A549 (cell line): ENCODE data around the gene LRRC8E. TPM values are rescaled to one million over a fixed set of nuclear protein-coding genes. Genes with fewer than 3 reads are reported as not detected.

Source experiments
- ATAC-seq, 2 experiments: fragments of 200-7000 bp in 1 of 2; fragments of >200 bp in 1 of 2; cut with Nextera tagmentation in 1 of 2; cut with Tn5 transposase in 1 of 2; 3 replicates each; pipeline versions ENCODE4 v1.8.0 to v1.9.1; 2018 to 2020; ENCODE audit warnings: mild to moderate bottlenecking in 1 of 2, moderate library complexity in 1 of 2
- CTCF ChIA-PET: fragments of 300-600 bp; sonication (Branson Sonifier 250); formaldehyde crosslinking; extraction: SDS; loops from one replicate; lab custom pipeline; 2021; ENCODE audit warnings: antibody characterized with exemption, inconsistent platforms; lab: Yijun Ruan, JAX
- POLR2A ChIA-PET: fragments of 350-600 bp; formaldehyde crosslinking; extraction: SDS; loops from one replicate; lab custom pipeline; 2021; ENCODE audit warnings: antibody characterized with exemption, inconsistent platforms; lab: Yijun Ruan, JAX
- DNase-seq, 2 experiments: peaks; one replicate each; pipeline versions ENCODE4 v3.0.0 to v3.0.0-alpha.2; 2011 to 2016; ENCODE audit warnings: low read depth in 1 of 2, low spot score in 1 of 2
- FAIRE-seq: peaks from 2 replicates; lab custom pipeline; 2011; peaks lifted over from hg19 to GRCh38; lab: Jason Lieb, UNC
- H3K27ac ChIP-seq, 2 experiments: fragments of >200 bp; sonication (Bioruptor Twin); formaldehyde crosslinking; 3 replicates each; pipeline ENCODE4 v1.5.1; 2016 to 2017
- H3K4me1 ChIP-seq: fragments of >200 bp; sonication (Bioruptor Twin); formaldehyde crosslinking; 3 replicates; pipeline ENCODE4 v1.6.1; 2016
- H3K4me2 ChIP-seq: fragments of >200 bp; sonication (Bioruptor Twin); formaldehyde crosslinking; 3 replicates; pipeline ENCODE4 v1.6.1; 2016
- H3K4me3 ChIP-seq: fragments of >200 bp; sonication (Bioruptor Twin); formaldehyde crosslinking; 3 replicates; pipeline ENCODE4 v1.5.1; 2016
- H3K9me3 ChIP-seq: fragments of >200 bp; sonication (Bioruptor Twin); formaldehyde crosslinking; 3 replicates; pipeline ENCODE4 v1.6.1; 2016
- BCL3 ChIP-seq: fragments of >200 bp; sonication (Bioruptor Twin); formaldehyde crosslinking; IDR thresholded peaks from 3 replicates; pipeline ENCODE4 v1.6.1; 2016
- CBX2 ChIP-seq: fragments of 200-600 bp; sonication (generic); IDR thresholded peaks from 2 replicates; pipeline ENCODE4 v1.6.1; 2016; ENCODE audit warnings: low read depth, mild to moderate bottlenecking, borderline replicate concordance
- CBX8 ChIP-seq: fragments of 200-600 bp; sonication (generic); IDR thresholded peaks from 2 replicates; pipeline ENCODE4 v1.6.1; 2016
- EHF ChIP-seq: fragments of 250-450 bp; sonication (Bioruptor Pico); IDR thresholded peaks from 2 replicates; pipeline ENCODE4 v1.5.0; 2020; ENCODE audit warnings: mild to moderate bottlenecking
- ESRRA ChIP-seq: fragments of 150-350 bp; IDR thresholded peaks from 2 replicates; pipeline ENCODE4 v1.6.1; 2014; ENCODE audit warnings: mild to moderate bottlenecking, low read length, borderline replicate concordance
- HOXA7 ChIP-seq: fragments of 250-450 bp; sonication (Bioruptor Pico); IDR thresholded peaks from 2 replicates; pipeline ENCODE4 v1.5.0; 2020; ENCODE audit warnings: mild to moderate bottlenecking, moderate library complexity
- HOXB5 ChIP-seq: fragments of 250-450 bp; sonication (Bioruptor Pico); IDR thresholded peaks from 2 replicates; pipeline ENCODE4 v1.5.0; 2020; ENCODE audit warnings: mild to moderate bottlenecking, moderate library complexity
- JUN ChIP-seq, 2 experiments: fragments of >200 bp; sonication (Bioruptor Twin); formaldehyde crosslinking; IDR thresholded peaks; 2 replicates in 1 of 2; 3 replicates in 1 of 2; pipeline ENCODE4 v1.6.1; 2016 to 2017
- KDM5A ChIP-seq: fragments of 200-600 bp; sonication (generic); IDR thresholded peaks from 2 replicates; pipeline ENCODE4 v1.6.1; 2016; ENCODE audit warnings: antibody characterized with exemption, mild to moderate bottlenecking
- NPAS2 ChIP-seq: fragments of 250-450 bp; sonication (Bioruptor Pico); IDR thresholded peaks from 2 replicates; pipeline ENCODE4 v1.8.0; 2022; ENCODE audit warnings: mild to moderate bottlenecking, moderate library complexity, borderline replicate concordance
- NR3C1 ChIP-seq: fragments of >200 bp; sonication (Bioruptor Twin); formaldehyde crosslinking; IDR thresholded peaks from 3 replicates; pipeline ENCODE4 v1.6.1; 2017
- PHF8 ChIP-seq: fragments of 200-600 bp; sonication (generic); IDR thresholded peaks from 2 replicates; pipeline ENCODE4 v1.6.1; 2016; ENCODE audit warnings: low read depth, mild to moderate bottlenecking, antibody characterized with exemption, moderate library complexity, borderline replicate concordance
- POLR2A ChIP-seq: IDR thresholded peaks from 2 replicates; pipeline ENCODE4 v1.6.1; 2012; ENCODE audit warnings: mild to moderate bottlenecking, low read length
- POLR2AphosphoS2 ChIP-seq: conservative IDR thresholded peaks from 2 replicates; pipeline ENCODE4 v1.6.1; 2012; ENCODE audit warnings: low read length, improper control_type of control experiment, inconsistent platforms
- RARB ChIP-seq: fragments of 250-450 bp; sonication (Bioruptor Pico); IDR thresholded peaks from 2 replicates; pipeline ENCODE4 v1.8.0; 2021; ENCODE audit warnings: mild to moderate bottlenecking, moderate library complexity
- TP53 ChIP-seq: fragments of 250-450 bp; sonication (Bioruptor Pico); IDR thresholded peaks from 2 replicates; pipeline ENCODE4 v1.5.0; 2021; ENCODE audit warnings: mild to moderate bottlenecking, moderate library complexity
- WGBS: methylation state at CpG from one replicate; pipeline ENCODE4 v1.1.6; 2017; ENCODE audit errors: missing lambda C conversion rate; 5-methylcytosine and 5-hydroxymethylcytosine counted together
- polyA plus RNA-seq, 4 experiments: library from polyadenylated mRNA; depleted of rRNA in 3 of 4; stranded (reverse); fragments of >200 nt; fragmentation: RNase III in 1 of 4; extraction: RNeasy Plus Mini Kit Qiagen cat#74134 plus additional on column Dnase treatment in 1 of 4; gene quantifications; 2 replicates in 3 of 4; 3 replicates in 1 of 4; pipeline ENCODE4 v1.2.3, GENCODE V29; 2011 to 2017
- TF ChIP-seq, protein P1 (sequence below): fragments of >200 bp; sonication (Bioruptor Twin); formaldehyde crosslinking; IDR thresholded peaks from 3 replicates; pipeline ENCODE4 v1.5.1; 2016
- TF ChIP-seq, protein P2 (sequence below): IDR thresholded peaks from 2 replicates; pipeline ENCODE4 v1.6.1; 2012
- TF ChIP-seq, protein P3 (sequence below): fragments of 250-450 bp; sonication (Bioruptor Pico); IDR thresholded peaks from 2 replicates; pipeline ENCODE4 v1.5.0; 2021; ENCODE audit warnings: mild to moderate bottlenecking, moderate library complexity, borderline replicate concordance
- TF ChIP-seq, protein P4 (sequence below): fragments of 250-450 bp; sonication (Bioruptor Pico); IDR thresholded peaks from 2 replicates; pipeline ENCODE4 v1.5.0; 2020; ENCODE audit warnings: low read depth, mild to moderate bottlenecking, moderate library complexity

LRRC8E gene
- polyA plus RNA-seq, 2 of the 4 experiments (the other 2 are of a cell fraction), result 4.0 to 4.4 TPM

DNA sequence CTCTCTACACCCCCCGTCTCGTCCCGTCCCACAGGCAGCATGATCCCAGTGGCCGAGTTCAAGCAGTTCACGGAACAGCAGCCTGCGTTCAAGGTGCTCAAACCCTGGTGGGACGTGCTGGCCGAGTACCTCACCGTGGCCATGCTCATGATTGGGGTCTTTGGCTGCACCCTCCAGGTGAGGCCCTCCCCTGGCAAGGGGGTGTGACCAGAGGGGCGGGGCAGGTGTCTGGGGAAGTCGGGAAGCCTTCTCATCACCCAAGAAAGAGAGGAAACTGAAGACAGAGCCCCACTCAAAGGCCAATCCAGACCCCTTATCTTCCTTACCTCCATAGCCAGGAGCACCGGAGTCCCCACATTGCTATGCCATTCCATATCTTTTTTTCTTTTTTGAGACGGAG lies 7.3 kb downstream of the LRRC8E start (continued):
- TF ChIP-seq, protein P1, sequence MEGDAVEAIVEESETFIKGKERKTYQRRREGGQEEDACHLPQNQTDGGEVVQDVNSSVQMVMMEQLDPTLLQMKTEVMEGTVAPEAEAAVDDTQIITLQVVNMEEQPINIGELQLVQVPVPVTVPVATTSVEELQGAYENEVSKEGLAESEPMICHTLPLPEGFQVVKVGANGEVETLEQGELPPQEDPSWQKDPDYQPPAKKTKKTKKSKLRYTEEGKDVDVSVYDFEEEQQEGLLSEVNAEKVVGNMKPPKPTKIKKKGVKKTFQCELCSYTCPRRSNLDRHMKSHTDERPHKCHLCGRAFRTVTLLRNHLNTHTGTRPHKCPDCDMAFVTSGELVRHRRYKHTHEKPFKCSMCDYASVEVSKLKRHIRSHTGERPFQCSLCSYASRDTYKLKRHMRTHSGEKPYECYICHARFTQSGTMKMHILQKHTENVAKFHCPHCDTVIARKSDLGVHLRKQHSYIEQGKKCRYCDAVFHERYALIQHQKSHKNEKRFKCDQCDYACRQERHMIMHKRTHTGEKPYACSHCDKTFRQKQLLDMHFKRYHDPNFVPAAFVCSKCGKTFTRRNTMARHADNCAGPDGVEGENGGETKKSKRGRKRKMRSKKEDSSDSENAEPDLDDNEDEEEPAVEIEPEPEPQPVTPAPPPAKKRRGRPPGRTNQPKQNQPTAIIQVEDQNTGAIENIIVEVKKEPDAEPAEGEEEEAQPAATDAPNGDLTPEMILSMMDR, result no peak
- TF ChIP-seq TP53 (CRISPR knock-in tag) (no peak), HOXA7 (CRISPR knock-in tag) (no peak), JUN (IDR thresholded peaks at IDR 0.05) (no peak), CBX8 (no peak), NR3C1 (no peak), BCL3 (no peak), HOXB5 (no peak)
- TF ChIP-seq, protein P2, sequence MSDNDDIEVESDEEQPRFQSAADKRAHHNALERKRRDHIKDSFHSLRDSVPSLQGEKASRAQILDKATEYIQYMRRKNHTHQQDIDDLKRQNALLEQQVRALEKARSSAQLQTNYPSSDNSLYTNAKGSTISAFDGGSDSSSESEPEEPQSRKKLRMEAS, result no peak

DNA sequence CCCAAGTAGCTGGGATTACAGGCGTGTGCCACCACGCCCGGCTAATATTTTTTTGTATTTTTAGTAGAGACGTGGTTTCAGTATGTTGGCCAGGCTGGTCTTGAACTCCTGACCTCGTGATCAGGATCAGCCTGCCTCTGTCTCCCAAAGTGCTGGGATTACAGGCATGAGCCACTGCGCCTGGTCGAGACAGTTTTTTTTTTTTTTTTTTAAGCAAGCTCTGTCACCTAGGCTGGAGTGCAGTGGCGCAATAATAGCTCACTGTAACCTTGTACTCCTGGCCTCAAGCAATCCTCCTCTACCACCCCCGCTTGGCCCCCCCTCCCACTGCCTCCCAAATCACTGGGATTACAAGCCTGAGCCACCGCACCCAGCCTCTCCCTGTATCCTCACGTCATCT lies 9.0 kb downstream of the LRRC8E start:
- DNase-seq, result no peak
- no peak for TF ChIP-seq PHF8
- TF ChIP-seq RARB (CRISPR knock-in tag), result no peak
- TF ChIP-seq POLR2AphosphoS2, result no peak
- TF ChIP-seq NPAS2, result no peak
- TF ChIP-seq ESRRA, result no peak
- no peak for TF ChIP-seq BCL3
- TF ChIP-seq EHF (CRISPR knock-in tag), result no peak
- no peak for TF ChIP-seq CBX2
- no peak for TF ChIP-seq POLR2A
- TF ChIP-seq, protein P3, sequence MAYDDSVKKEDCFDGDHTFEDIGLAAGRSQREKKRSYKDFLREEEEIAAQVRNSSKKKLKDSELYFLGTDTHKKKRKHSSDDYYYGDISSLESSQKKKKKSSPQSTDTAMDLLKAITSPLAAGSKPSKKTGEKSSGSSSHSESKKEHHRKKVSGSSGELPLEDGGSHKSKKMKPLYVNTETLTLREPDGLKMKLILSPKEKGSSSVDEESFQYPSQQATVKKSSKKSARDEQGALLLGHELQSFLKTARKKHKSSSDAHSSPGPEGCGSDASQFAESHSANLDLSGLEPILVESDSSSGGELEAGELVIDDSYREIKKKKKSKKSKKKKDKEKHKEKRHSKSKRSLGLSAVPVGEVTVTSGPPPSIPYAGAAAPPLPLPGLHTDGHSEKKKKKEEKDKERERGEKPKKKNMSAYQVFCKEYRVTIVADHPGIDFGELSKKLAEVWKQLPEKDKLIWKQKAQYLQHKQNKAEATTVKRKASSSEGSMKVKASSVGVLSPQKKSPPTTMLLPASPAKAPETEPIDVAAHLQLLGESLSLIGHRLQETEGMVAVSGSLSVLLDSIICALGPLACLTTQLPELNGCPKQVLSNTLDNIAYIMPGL (CRISPR knock-in tag), result no peak
- TF ChIP-seq, protein P4, sequence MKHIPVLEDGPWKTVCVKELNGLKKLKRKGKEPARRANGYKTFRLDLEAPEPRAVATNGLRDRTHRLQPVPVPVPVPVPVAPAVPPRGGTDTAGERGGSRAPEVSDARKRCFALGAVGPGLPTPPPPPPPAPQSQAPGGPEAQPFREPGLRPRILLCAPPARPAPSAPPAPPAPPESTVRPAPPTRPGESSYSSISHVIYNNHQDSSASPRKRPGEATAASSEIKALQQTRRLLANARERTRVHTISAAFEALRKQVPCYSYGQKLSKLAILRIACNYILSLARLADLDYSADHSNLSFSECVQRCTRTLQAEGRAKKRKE (CRISPR knock-in tag), result no peak
- TF ChIP-seq KDM5A, result no peak
- ChIA-PET CTCF (interaction anchor here (2.4 kb wide), 1 partner anchor 28 kb away, joined by 14 read pairs; no protein-coding TSS in a partner anchor), POLR2A (no interaction called here)
- no peak overlapping the region for H3K4me3 ChIP-seq
- H3K9me3 ChIP-seq, result no peaks in the 10 kb centered on the region
- H3K27ac ChIP-seq, result no peak overlapping the region
- no peak for ATAC-seq
- no peak for FAIRE-seq
- no peak overlapping the region for H3K4me2 ChIP-seq
- no peaks in the 10 kb centered on the region for H3K4me1 ChIP-seq
- 89% methylated on average over 6 of the region's 11 CpGs for WGBS
